ENCODE results near the gene CUZD1.

- no peak for TF ChIP-seq CTCF (IDR thresholded peaks at IDR 0.05 in 2 of 3, conservative IDR thresholded peaks at IDR 0.05 in 1 of 3; ENCODE audit: insufficient read depth in 2 of 3, low read depth in 1 of 3, low read length in 3 of 3)
- TF ChIP-seq SMAD1 (IDR thresholded peaks at IDR 0.05; ENCODE audit: low read depth, low read length, partially characterized antibody) = no peak
- no peak for TF ChIP-seq CEBPB (tag; IDR thresholded peaks at IDR 0.05)
- no peak for TF ChIP-seq USF1 (CRISPR knock-in tag; IDR thresholded peaks at IDR 0.05)
- no peak for TF ChIP-seq MYC (IDR thresholded peaks at IDR 0.05; ENCODE audit: low read depth, low read length)
- TF ChIP-seq MYC (CRISPR knock-in tag; IDR thresholded peaks at IDR 0.05; ENCODE audit: borderline replicate concordance, low read depth) = no peak
- no peak for TF ChIP-seq U2AF2 (optimal IDR thresholded peaks at IDR 0.05; ENCODE audit: low read depth, low read length)
- TF ChIP-seq POLR2A (conservative IDR thresholded peaks at IDR 0.05) = no peak
- TF ChIP-seq LARP7 (IDR thresholded peaks at IDR 0.05) = no peak
Observed at GRCh38 chr10:122845783-122846332, at the start of gene CUZD1.
